K562 (cell line): ENCODE measurements around the gene AMDHD1. TPM values are rescaled to one million over a fixed set of nuclear protein-coding genes. Genes with fewer than 3 reads are reported as not detected.

Experiments used
- ATAC-seq: fragments of 200-7000 bp; cut with Tn5 transposase; 3 replicates; pipeline ENCODE4 v1.9.1; 2020; ENCODE audit warnings: moderate library complexity
- BruUV-seq: library from RNA; stranded (reverse); fragments of 400-500 nt; replicated peaks from 2 replicates; lab custom pipeline; 2021; lab: Mats Ljungman, UMichigan
- CTCF ChIA-PET: fragments of 300-600 bp; formaldehyde crosslinking; extraction: SDS; loops from one replicate; lab custom pipeline; 2021; ENCODE audit warnings: low intra/inter-chr PET ratio; lab: Yijun Ruan, JAX
- POLR2A ChIA-PET: fragments of 300-600, 350-650 bp; sonication (Branson Sonifier 250); formaldehyde crosslinking; extraction: SDS; loops from one replicate; lab custom pipeline; 2021; ENCODE audit warnings: antibody characterized with exemption, inconsistent platforms; lab: Yijun Ruan, JAX
- DNase-seq, 4 experiments: peaks; one replicate each; pipeline versions ENCODE4 v3.0.0 to v3.0.0-alpha.2; 2011 to 2018; ENCODE audit warnings: low spot score in 3 of 4, mixed read lengths in 3 of 4; ENCODE audit errors: extremely low read depth in 1 of 4
- FAIRE-seq: peaks from 2 replicates; lab custom pipeline; 2011; peaks lifted over from hg19 to GRCh38; lab: Jason Lieb, UNC
- H2AFZ ChIP-seq: 2 replicates; pipeline ENCODE4 v1.6.0; 2011; ENCODE audit warnings: low read depth, low read length, control low read depth, inconsistent platforms
- H3K27ac ChIP-seq: fragments of 200-600 bp; 3 replicates; pipeline ENCODE4 v1.8.0; 2011; ENCODE audit warnings: low read depth, mild to moderate bottlenecking, control low read depth, inconsistent platforms, low read length, moderate library complexity, mixed read lengths; ENCODE audit errors: extremely low read depth
- H3K27me3 ChIP-seq, 2 experiments: fragments of 300-600 bp in 1 of 2; 2 replicates in 1 of 2; 3 replicates in 1 of 2; pipeline versions ENCODE4 v1.6.0 to v1.8.0; 2011; ENCODE audit warnings: inconsistent platforms in 2 of 2, low read length in 2 of 2, mild to moderate bottlenecking in 1 of 2, mixed read lengths in 1 of 2, moderate library complexity in 1 of 2; ENCODE audit not compliant: control insufficient read depth in 2 of 2, insufficient read depth in 2 of 2
- H3K36me3 ChIP-seq: fragments of 300-600 bp; 3 replicates; pipeline ENCODE4 v1.8.0; 2011; ENCODE audit warnings: mild to moderate bottlenecking, low read length, inconsistent platforms; ENCODE audit not compliant: control insufficient read depth, insufficient read depth
- H3K4me1 ChIP-seq, 2 experiments: fragments of 200-600 bp in 1 of 2; replicated peaks in 1 of 2; 2 replicates in 1 of 2; 3 replicates in 1 of 2; pipeline versions ENCODE4 v1.5.1 to v1.8.0; 2011; ENCODE audit warnings: inconsistent platforms in 2 of 2, low read length in 2 of 2, mild to moderate bottlenecking in 1 of 2, mixed read lengths in 1 of 2, moderate library complexity in 1 of 2; ENCODE audit not compliant: control insufficient read depth in 2 of 2, insufficient read depth in 2 of 2
- H3K4me2 ChIP-seq: 2 replicates; pipeline ENCODE4 v1.6.1; 2011; ENCODE audit warnings: low read length, control low read depth, inconsistent platforms, mixed read lengths; ENCODE audit not compliant: insufficient read depth
- H3K4me3 ChIP-seq: fragments of 200-600 bp; sonication (generic), shearing (Covaris generic); 2 replicates; pipeline ENCODE4 v1.5.1; 2016; ENCODE audit warnings: control low read depth, inconsistent platforms
- H3K79me2 ChIP-seq: fragments of 200-600 bp; 3 replicates; pipeline ENCODE4 v1.8.0; 2011; ENCODE audit warnings: low read length, inconsistent platforms; ENCODE audit not compliant: control insufficient read depth, insufficient read depth
- H3K9ac ChIP-seq, 2 experiments: 2 replicates each; pipeline versions ENCODE4 v1.6.0 to v1.6.1; 2011; ENCODE audit warnings: low read depth in 2 of 2, low read length in 2 of 2, control low read depth in 1 of 2, inconsistent platforms in 1 of 2, mild to moderate bottlenecking in 1 of 2, mixed read lengths in 1 of 2; ENCODE audit not compliant: insufficient read depth in 1 of 2
- H3K9me1 ChIP-seq: one replicate; pipeline ENCODE4 v1.6.0; 2011; ENCODE audit warnings: inconsistent platforms, mild to moderate bottlenecking, low read length, moderate library complexity; ENCODE audit not compliant: control insufficient read depth, insufficient read depth
- H3K9me3 ChIP-seq: replicated peaks from 2 replicates; pipeline ENCODE4 v1.5.1; 2011; ENCODE audit warnings: low read depth, low read length, inconsistent platforms; ENCODE audit not compliant: control insufficient read depth, insufficient read depth
- H4K20me1 ChIP-seq: replicated peaks from 2 replicates; pipeline ENCODE4 v1.6.1; 2011; ENCODE audit warnings: low read length, inconsistent platforms, mixed read lengths; ENCODE audit not compliant: control insufficient read depth, insufficient read depth
- ATF3 ChIP-seq, 2 experiments: fragments of 450-650 bp in 1 of 2; sonication (generic) in 1 of 2; formaldehyde crosslinking in 1 of 2; IDR thresholded peaks in 1 of 2; conservative IDR thresholded peaks in 1 of 2; 2 replicates each; pipeline versions ENCODE4 v1.6.1 to v1.8.1; 2016 to 2023; ENCODE audit warnings: mild to moderate bottlenecking in 2 of 2, moderate library complexity in 2 of 2, inconsistent platforms in 1 of 2, missing genetic modification reagents in 1 of 2
- FOXA3 ChIP-seq, 2 experiments: fragments of 450-650 bp in 1 of 2; sonication (generic) in 1 of 2; formaldehyde crosslinking; IDR thresholded peaks in 1 of 2; conservative IDR thresholded peaks in 1 of 2; 2 replicates each; pipeline versions ENCODE4 v1.4.0 to v1.8.0; 2020 to 2022; ENCODE audit warnings: mild to moderate bottlenecking in 2 of 2, missing genetic modification reagents in 1 of 2
- HMGXB4 ChIP-seq: sonication (generic); formaldehyde crosslinking; IDR thresholded peaks from 2 replicates; pipeline ENCODE4 v1.8.1; 2023; ENCODE audit warnings: mild to moderate bottlenecking, missing genetic modification reagents
- NR3C1 ChIP-seq: sonication (generic); formaldehyde crosslinking; IDR thresholded peaks from 2 replicates; pipeline ENCODE4 v1.8.1; 2022; ENCODE audit warnings: missing genetic modification reagents
- RAD21 ChIP-seq, 2 experiments: fragments of 250-450 bp in 1 of 2; fragments of 450-650 bp in 1 of 2; sonication (Bioruptor Pico) in 1 of 2; formaldehyde crosslinking in 1 of 2; IDR thresholded peaks in 1 of 2; conservative IDR thresholded peaks in 1 of 2; 2 replicates each; pipeline versions ENCODE4 v1.4.0 to v1.8.0; 2020 to 2022; ENCODE audit warnings: mild to moderate bottlenecking in 2 of 2, moderate library complexity in 1 of 2
- RBM39 ChIP-seq: fragments of 200-400 bp; formaldehyde crosslinking; optimal IDR thresholded peaks from 2 replicates; pipeline ENCODE3; 2018; ENCODE audit warnings: low read depth, low read length
- TCF7 ChIP-seq: sonication (generic); IDR thresholded peaks from 2 replicates; pipeline ENCODE4 v1.6.1; 2016; ENCODE audit warnings: antibody characterized with exemption, borderline replicate concordance
- WGBS: fragments of 100-300 bp; shearing (Covaris generic); methylation state at CpG from one replicate; pipeline ENCODE4 v1.1.6; 2016; ENCODE audit warnings: low coverage, mixed read lengths; ENCODE audit not compliant: insufficient coverage; ENCODE audit errors: missing lambda C conversion rate; 5-methylcytosine and 5-hydroxymethylcytosine counted together
- in situ Hi-C: fragments of 300-500 bp; cut with MboI; formaldehyde crosslinking; loops from 4 replicates; pipeline ENCODE4 v1.15.0; 2018; ENCODE audit warnings: inconsistent platforms, mixed read lengths
- intact Hi-C: fragments of 100-400 bp; cut with micrococcal nuclease; formaldehyde crosslinking; loops from 2 replicates; pipeline ENCODE4 v1.14.2; 2022
- polyA plus RNA-seq, 8 experiments: library from polyadenylated mRNA; depleted of rRNA in 4 of 8; stranded (reverse) in 5 of 8; unstranded in 3 of 8; fragments of >200 nt; fragmentation: Nextera tagmentation in 2 of 8; fragmentation: Illumina TruSeq in 1 of 8; extraction: Ambion mirVana in 2 of 8; extraction: Trizol in 1 of 8; gene quantifications; 2 replicates each; pipeline versions ENCODE4 v1.2.1 to v1.2.3, GENCODE V29; 2011 to 2014; ENCODE audit warnings: inconsistent platforms in 1 of 8, missing spikeins in 1 of 8
- total RNA-seq, 7 experiments: library from RNA; depleted of rRNA in 6 of 7; stranded (reverse); fragments of >200 nt in 6 of 7; fragmentation: Illumina TruSeq in 2 of 7; extraction: Trizol in 2 of 7; gene quantifications; 2 replicates each; pipeline versions ENCODE4 v1.2.1 to v1.2.3, GENCODE V29; 2011 to 2021; ENCODE audit warnings: low replicate concordance in 1 of 7
- TF ChIP-seq, protein P1 (sequence below): fragments of 250-450 bp; sonication (Bioruptor Pico); IDR thresholded peaks from 2 replicates; pipeline ENCODE4 v1.8.0; 2022; ENCODE audit warnings: inconsistent platforms

The AMDHD1 gene
- total and polyA plus RNA-seq, 9 of the 15 experiments (the other 6 are each of a cell fraction or from before 2014, with no cell fraction given) = not detected

- Histone ChIP-seq H3K4me1 (no peaks in the 10 kb centered on the region), H3K27me3 (peaks cover 2 to 8% of the 10 kb centered on the region in 2 experiments; a peak in 3 of 5 replicates), H2AFZ (no peak overlapping the region), H3K36me3 (no peaks in the 10 kb centered on the region), H4K20me1 (no peaks in the 10 kb centered on the region), H3K9me1 (no peaks in the 10 kb centered on the region), H3K9me3 (no peaks in the 10 kb centered on the region), H3K9ac (no peak overlapping the region), H3K4me3 (no peak overlapping the region), H3K27ac (no peak overlapping the region), H3K4me2 (no peak overlapping the region), H3K79me2 (no peaks in the 10 kb centered on the region)
- FAIRE-seq (no peak), DNase-seq (no peak), ATAC-seq (peak; percentile 53; the same call in 1 of the 3 replicates)
- intact Hi-C loops = no loop called here
- POLR2A ChIA-PET = interaction anchor here (0.6 to 0.7 kb wide), 2 partner anchors 62 to 63 kb away, joined by 3 read pairs; no protein-coding TSS in a partner anchor
- 11% methylated on average over 1 of the region's 1 CpG for WGBS
- TF ChIP-seq TCF7 = no peak
- peak in 1 of 2 experiments; percentile 29; a peak in 1 of 4 replicates for TF ChIP-seq RAD21 (CRISPR knock-in tag; conservative IDR thresholded peaks at IDR 0.05 in 1 of 2, IDR thresholded peaks at IDR 0.05 in 1 of 2)
- CTCF ChIA-PET = no interaction called here
- BruUV-seq = no TSS peak
- in situ Hi-C loops = no loop called here
Observed at GRCh38 chr12:95959107-95959506, 16.0 kb downstream of the AMDHD1 start.

- BruUV-seq = no TSS peak
- in situ Hi-C loops = no loop called here
- WGBS = 0% methylated on average over 5 of the region's 5 CpGs
Observed at GRCh38 chr12:95960241-95960640, 17.1 kb downstream of the AMDHD1 start.

More at GRCh38 chr12:95960241-95960640, 17.1 kb downstream of the AMDHD1 start:
- DNase-seq = no peak
- H2AFZ ChIP-seq = no peak overlapping the region
- H3K9me3 ChIP-seq = no peaks in the 10 kb centered on the region
- no peak overlapping the region for H3K4me2 ChIP-seq
- H3K79me2 ChIP-seq = no peaks in the 10 kb centered on the region
- no peak overlapping the region for H3K4me3 ChIP-seq
- intact Hi-C loops = no loop called here
- FAIRE-seq = no peak
- H4K20me1 ChIP-seq = no peaks in the 10 kb centered on the region
- H3K27ac ChIP-seq = no peak overlapping the region
- H3K9me1 ChIP-seq = no peaks in the 10 kb centered on the region
- peaks cover 2 to 8% of the 10 kb centered on the region in 2 experiments; a peak in 3 of 5 replicates for H3K27me3 ChIP-seq
- H3K9ac ChIP-seq = no peak overlapping the region
- H3K36me3 ChIP-seq = no peaks in the 10 kb centered on the region
- ChIA-PET CTCF (no interaction called here), POLR2A (interaction anchor here (1.0 kb wide), 1 partner anchor 19 kb away, joined by 5 read pairs; no protein-coding TSS in a partner anchor)
- H3K4me1 ChIP-seq = no peaks in the 10 kb centered on the region
- TF ChIP-seq FOXA3 (CRISPR knock-in tag; conservative IDR thresholded peaks at IDR 0.05 in 1 of 2, IDR thresholded peaks at IDR 0.05 in 1 of 2) (no peak), NR3C1 (CRISPR knock-in tag) (no peak), HMGXB4 (CRISPR knock-in tag) (no peak), ATF3 (IDR thresholded peaks at IDR 0.05) (peak; percentile 76), ATF3 (CRISPR knock-in tag; conservative IDR thresholded peaks at IDR 0.05) (no peak), RBM39 (no peak)
- TF ChIP-seq, protein P1, sequence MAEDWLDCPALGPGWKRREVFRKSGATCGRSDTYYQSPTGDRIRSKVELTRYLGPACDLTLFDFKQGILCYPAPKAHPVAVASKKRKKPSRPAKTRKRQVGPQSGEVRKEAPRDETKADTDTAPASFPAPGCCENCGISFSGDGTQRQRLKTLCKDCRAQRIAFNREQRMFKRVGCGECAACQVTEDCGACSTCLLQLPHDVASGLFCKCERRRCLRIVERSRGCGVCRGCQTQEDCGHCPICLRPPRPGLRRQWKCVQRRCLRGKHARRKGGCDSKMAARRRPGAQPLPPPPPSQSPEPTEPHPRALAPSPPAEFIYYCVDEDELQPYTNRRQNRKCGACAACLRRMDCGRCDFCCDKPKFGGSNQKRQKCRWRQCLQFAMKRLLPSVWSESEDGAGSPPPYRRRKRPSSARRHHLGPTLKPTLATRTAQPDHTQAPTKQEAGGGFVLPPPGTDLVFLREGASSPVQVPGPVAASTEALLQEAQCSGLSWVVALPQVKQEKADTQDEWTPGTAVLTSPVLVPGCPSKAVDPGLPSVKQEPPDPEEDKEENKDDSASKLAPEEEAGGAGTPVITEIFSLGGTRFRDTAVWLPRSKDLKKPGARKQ (CRISPR knock-in tag) = no peak
- ATAC-seq = no peak
